ENCODE measurements around the gene C1orf50. TPM values are rescaled to one million over a fixed set of nuclear protein-coding genes. Genes with fewer than 3 reads are reported as not detected.

C1orf50 gene
- total RNA-seq, 1 donor = 4.2 TPM

DNA sequence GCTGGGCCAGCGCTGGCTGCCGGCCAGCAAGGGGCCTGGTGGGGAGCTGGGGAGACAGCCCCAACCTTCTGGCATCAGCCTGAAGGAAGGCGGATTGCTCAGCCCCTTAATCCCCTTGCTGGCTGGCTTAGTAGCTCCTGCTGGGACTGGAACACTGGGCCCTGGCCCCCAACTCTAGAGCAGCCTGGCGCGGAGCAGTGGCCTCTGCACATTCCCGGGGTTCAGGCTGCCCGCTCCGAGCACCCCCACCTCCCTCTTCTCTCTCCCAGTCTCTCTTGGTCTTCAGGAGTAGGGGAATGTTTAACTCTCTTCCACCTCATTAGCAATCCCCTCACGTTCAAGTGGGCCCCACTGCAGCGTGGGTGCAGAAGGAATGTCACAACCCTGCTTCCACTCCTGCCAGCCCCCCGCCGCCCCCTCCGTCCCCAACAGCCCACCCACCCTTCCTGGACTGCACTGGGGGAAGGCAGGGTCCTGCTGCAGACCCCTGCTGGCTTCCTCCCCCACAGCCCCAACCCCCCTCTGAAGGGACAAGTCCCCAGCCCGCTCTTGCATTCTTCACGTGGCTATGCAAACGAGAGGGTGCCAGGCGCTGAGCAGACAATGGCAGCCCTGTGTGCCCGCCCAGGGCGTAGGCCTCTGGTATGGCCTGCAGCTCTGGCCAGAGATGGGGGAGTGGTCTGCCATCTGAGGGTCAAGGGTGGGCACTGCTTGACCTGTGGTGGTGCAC, 26.0 kb upstream of the C1orf50 start:
- no peak for DNase-seq (ENCODE audit: low read depth)
- no peak overlapping the region for H3K4me3 ChIP-seq (ENCODE audit: low read depth, low read length)
- TF ChIP-seq, protein P1, sequence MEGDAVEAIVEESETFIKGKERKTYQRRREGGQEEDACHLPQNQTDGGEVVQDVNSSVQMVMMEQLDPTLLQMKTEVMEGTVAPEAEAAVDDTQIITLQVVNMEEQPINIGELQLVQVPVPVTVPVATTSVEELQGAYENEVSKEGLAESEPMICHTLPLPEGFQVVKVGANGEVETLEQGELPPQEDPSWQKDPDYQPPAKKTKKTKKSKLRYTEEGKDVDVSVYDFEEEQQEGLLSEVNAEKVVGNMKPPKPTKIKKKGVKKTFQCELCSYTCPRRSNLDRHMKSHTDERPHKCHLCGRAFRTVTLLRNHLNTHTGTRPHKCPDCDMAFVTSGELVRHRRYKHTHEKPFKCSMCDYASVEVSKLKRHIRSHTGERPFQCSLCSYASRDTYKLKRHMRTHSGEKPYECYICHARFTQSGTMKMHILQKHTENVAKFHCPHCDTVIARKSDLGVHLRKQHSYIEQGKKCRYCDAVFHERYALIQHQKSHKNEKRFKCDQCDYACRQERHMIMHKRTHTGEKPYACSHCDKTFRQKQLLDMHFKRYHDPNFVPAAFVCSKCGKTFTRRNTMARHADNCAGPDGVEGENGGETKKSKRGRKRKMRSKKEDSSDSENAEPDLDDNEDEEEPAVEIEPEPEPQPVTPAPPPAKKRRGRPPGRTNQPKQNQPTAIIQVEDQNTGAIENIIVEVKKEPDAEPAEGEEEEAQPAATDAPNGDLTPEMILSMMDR (IDR thresholded peaks at IDR 0.05; ENCODE audit: insufficient read depth, low read length) = no peak

DNA sequence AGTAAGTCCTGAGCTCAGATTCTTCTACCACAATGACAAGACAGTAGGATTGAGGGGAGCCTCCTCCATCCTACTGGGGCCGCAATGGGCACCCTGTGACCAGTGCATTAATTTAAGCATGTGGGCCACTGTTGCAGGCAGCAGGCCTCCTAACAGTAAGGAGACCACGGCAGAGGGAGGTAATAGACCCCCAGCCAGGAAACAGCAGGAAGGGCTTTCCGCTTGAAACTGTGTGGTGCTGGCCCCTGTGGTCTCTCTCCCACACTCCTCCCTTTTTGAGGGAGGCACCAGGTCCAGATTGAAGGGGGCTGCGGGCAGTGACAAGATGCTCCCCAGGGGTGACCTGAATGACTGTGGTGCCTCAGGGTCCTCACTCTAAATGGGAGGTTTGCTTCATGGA, 25.3 kb upstream of the C1orf50 start:
- H3K4me3 ChIP-seq (ENCODE audit: low read depth, low read length) = no peak overlapping the region
- TF ChIP-seq, protein P1 (IDR thresholded peaks at IDR 0.05; ENCODE audit: insufficient read depth, low read length) = no peak
- no peak for DNase-seq (ENCODE audit: low read depth)

DNA sequence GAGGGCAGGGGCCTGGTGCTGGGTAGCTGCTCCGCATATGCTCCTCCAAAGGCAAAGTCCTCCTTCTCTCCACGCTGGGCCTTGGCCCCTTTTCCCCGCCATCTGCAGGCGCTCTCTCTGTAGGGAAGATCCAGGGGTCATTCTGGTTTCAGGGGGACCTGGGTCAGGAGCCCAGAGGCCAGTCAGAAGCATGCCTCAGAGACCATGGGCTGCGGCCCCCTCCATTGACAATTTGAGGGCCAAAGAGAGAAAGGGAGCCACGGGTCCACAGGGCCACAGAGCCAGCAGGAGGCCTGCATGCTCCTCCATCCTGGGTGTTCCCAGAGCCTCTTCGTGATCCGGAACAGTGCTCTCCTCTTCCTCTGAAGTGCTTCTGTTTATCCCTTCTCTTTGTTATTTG, 24.9 kb upstream of the C1orf50 start:
- no peak for DNase-seq (ENCODE audit: low read depth)
- H3K4me3 ChIP-seq (ENCODE audit: low read depth, low read length) = no peak overlapping the region
- TF ChIP-seq, protein P1 (IDR thresholded peaks at IDR 0.05; ENCODE audit: insufficient read depth, low read length) = no peak

DNA sequence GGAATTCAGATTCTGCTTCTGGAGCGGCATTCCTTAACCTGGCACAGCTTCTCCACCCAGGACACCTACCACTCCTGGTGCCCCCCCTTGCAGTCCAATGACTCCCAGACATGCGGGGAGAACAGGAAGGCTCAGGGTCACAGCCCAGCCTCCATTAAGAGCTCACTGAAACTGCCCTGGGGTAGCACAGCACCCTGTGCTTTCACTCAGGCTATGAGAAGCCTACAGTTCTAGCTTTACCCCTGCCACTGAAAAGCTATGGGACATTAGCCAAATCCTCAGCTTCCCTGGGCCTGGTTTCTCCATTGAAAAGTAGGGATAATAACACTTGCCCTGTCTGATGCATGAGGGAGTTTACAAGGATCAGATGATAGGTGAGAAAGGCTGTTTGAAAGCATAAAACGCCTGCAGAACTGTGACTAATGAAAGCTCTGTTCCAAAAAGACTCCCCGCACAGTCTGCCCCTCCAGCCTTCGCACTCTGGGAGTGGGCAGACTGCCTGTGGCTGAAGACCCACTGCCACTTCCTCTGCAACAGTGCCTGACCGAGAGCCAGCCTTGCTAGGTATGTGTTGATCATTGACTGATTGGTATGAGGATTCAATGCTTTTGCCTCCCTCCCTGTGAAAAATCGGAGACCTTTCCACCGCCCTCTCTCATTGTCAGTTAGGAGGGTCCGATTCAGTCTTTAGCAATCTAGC, 24.3 kb upstream of the C1orf50 start:
- no peak for DNase-seq (ENCODE audit: low read depth)
- TF ChIP-seq, protein P1 (IDR thresholded peaks at IDR 0.05; ENCODE audit: insufficient read depth, low read length) = no peak
- no peak overlapping the region for H3K4me3 ChIP-seq (ENCODE audit: low read depth, low read length)

DNA sequence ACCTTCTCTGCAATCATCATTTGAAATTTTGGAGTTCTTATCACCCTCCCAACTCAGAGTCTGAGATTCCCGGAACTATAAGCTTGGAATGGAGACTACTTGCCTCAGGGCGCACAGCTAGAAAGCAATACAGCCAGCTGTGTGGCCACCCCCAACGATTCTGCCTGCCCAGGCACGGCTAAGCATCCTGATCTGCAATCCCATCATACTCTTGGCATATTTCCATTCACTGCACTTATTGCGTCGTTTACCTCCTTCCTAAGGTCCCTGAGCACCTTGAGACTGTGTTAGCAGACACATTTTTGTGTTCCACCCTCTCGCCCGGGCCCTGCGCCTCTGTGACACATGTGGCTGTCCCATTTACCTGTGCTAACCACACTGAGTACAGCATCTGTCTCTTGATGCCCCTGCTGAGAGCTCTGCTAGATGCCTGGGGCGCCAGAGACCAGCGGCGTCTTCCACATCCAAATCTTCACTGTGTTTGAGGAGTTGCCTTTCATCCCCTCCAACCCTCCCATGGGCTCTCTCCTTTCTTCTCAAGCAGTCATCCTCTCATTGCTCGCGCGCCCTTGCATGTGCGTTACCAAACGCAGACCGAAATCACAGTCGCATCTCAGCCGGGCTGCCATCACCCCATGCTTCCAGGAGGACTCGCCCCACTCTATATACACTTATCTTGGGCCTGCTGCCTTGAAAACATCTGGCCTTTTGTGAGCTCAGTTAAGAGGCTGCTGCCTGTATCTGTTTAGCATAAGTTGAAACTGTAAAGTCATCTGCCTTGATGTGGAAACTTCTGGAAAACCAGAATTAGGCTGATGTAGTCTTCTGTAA, 23.5 kb upstream of the C1orf50 start:
- H3K4me3 ChIP-seq (ENCODE audit: low read depth, low read length) = no peak overlapping the region
- DNase-seq (ENCODE audit: low read depth) = no peak
- TF ChIP-seq, protein P1 (IDR thresholded peaks at IDR 0.05; ENCODE audit: insufficient read depth, low read length) = no peak

DNA sequence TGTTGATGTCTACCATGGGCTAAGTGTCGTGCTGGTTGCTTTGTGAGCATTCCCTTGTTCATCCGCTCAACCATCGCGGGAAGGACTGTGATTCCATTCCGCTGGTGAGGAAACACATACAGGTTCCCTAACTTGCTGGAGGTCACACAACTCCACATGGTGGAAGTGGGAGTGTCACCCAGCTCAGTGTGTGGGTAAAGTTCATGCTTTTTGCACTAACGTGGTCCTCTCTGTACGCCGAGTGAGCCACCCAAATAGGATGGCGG, 23.0 kb upstream of the C1orf50 start:
- H3K4me3 ChIP-seq (ENCODE audit: low read depth, low read length) = no peak overlapping the region
- DNase-seq (ENCODE audit: low read depth) = no peak
- TF ChIP-seq, protein P1 (IDR thresholded peaks at IDR 0.05; ENCODE audit: insufficient read depth, low read length) = no peak
